ENCODE measurements around the gene FCN2. TPM values are rescaled to one million over a fixed set of nuclear protein-coding genes. Genes with fewer than 3 reads are reported as not detected.

The FCN2 gene
- total RNA-seq, 2 donors from 2014 or later: not detected

DNA sequence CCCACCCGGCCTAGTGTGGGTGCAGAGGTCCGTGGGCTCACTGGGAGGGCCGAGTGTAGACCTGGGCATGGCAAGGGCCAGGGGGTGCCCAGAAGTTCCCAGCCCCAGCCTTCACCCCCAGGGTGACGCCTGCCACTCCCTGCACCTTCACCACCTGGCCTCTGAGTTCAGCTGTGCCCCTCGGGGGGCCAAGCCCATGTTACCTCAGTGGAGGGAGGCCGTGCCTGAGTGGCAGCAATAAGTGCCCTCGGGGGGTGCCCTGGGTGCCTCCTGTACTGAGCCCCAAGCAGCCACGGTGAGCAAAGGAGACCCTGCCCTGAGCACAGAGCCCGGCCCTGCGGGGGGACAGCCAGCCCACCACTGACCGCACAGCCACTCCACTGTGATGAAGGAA is 10.3 kb upstream of the FCN2 start:
- H3K9me3 ChIP-seq: no peaks in the 10 kb centered on the region
- no peak overlapping the region for H3K4me3 ChIP-seq
- no peaks in the 10 kb centered on the region for H3K27me3 ChIP-seq
- intact Hi-C loops (cut with DNase I): no loop called here
- ATAC-seq (no peak), DNase-seq (no peak)
- 61 to 75% methylated on average over 2 to 11 of the region's 11 CpGs for WGBS, 2 donors
- no peaks in the 10 kb centered on the region for H3K36me3 ChIP-seq (replicated peaks in 1 of 2; ENCODE audit: insufficient read depth in 1 of 2, low read depth in 2 of 2)
- no peak for TF ChIP-seq POLR2A (IDR thresholded peaks at IDR 0.05)
- TF ChIP-seq, protein P1, sequence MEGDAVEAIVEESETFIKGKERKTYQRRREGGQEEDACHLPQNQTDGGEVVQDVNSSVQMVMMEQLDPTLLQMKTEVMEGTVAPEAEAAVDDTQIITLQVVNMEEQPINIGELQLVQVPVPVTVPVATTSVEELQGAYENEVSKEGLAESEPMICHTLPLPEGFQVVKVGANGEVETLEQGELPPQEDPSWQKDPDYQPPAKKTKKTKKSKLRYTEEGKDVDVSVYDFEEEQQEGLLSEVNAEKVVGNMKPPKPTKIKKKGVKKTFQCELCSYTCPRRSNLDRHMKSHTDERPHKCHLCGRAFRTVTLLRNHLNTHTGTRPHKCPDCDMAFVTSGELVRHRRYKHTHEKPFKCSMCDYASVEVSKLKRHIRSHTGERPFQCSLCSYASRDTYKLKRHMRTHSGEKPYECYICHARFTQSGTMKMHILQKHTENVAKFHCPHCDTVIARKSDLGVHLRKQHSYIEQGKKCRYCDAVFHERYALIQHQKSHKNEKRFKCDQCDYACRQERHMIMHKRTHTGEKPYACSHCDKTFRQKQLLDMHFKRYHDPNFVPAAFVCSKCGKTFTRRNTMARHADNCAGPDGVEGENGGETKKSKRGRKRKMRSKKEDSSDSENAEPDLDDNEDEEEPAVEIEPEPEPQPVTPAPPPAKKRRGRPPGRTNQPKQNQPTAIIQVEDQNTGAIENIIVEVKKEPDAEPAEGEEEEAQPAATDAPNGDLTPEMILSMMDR (IDR thresholded peaks at IDR 0.05): no peak
- no peaks in the 10 kb centered on the region for H3K4me1 ChIP-seq
- no peak overlapping the region for H3K27ac ChIP-seq

DNA sequence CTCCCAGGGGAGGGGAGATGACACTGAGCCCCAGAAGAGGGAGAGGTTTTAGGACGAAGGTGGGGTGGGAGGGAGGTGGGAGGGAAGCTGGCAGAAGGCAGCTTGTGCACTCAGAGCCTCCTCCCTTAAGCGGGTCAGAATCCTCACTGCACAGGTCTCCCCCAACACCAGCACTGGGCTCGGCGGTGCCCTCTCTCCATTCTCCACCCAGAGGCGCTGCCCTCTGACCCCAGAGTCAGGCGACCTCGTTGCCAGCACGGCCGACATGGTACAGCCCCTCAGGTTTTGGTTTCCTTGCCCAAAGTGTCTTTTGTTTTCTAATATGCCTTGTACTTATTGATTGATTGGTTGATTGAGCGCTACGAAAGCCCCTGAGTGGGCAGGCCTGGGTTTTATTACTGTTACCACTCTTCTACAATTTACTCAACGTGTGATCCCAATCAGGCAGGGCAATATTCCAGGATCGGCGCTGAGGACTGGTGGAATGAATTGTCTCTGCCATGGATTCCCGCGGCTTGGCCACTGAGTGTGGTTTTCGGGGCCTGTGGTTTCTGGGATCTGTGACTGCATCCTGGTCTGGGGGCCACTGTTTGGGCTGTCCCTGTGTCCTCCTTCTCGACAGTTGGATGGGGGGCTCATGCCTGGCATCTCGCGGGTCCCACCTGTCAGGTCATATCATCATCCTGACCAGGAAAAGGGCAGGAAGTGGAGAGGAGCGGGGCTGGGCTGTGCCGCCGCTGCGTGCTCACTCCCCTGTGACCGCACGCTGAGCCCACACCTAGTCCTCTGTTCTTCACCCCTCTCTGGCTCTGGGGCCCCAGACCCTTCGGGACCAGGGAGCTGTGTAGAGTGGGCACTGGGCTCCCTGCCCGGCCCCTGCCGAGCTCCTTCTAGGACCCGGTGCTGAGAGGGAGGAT is 9.6 kb upstream of the FCN2 start:
- TF ChIP-seq POLR2A (IDR thresholded peaks at IDR 0.05): no peak
- TF ChIP-seq, protein P1 (IDR thresholded peaks at IDR 0.05): no peak
- Histone ChIP-seq H3K36me3 (replicated peaks in 1 of 2; ENCODE audit: insufficient read depth in 1 of 2, low read depth in 2 of 2) (no peaks in the 10 kb centered on the region), H3K27me3 (no peaks in the 10 kb centered on the region), H3K27ac (no peak overlapping the region), H3K4me3 (no peak overlapping the region), H3K9me3 (no peaks in the 10 kb centered on the region), H3K4me1 (no peaks in the 10 kb centered on the region)
- WGBS, 2 donors: 45 to 61% methylated on average over 15 to 28 of the region's 30 CpGs
- DNase-seq (no peak), ATAC-seq (no peak)
- intact Hi-C loops (cut with DNase I): no loop called here

DNA sequence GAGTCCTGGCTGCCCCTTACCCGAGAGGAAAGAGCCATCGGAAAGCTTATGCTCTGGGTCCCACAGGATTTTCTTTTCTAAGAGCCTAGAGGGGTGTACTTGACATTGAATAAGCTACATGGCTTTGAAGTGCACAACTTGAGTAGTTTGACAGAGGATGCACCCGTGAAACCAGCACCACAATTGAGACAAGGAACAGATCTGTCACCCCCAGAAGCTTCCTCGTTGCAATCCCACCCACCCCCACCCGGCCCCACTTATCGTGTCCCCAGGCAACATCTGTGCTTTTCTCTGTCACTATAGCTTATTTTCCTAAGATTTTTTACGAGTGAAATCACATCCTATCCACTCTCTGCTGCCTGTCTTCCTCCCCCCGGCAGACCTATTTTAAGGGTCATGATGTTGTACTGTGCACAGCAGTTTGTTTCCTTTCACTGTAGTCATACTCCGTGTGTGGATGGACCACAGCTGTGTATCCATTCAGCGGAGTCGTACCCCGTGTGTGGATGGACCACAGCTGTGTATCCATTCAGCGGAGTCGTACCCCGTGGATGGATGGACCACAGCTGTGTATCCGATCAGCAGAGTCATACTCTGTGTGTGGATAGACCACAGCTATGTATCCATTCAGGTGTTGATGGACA is 8.8 kb upstream of the FCN2 start:
- TF ChIP-seq, protein P1 (IDR thresholded peaks at IDR 0.05): no peak
- TF ChIP-seq POLR2A (IDR thresholded peaks at IDR 0.05): no peak
- Histone ChIP-seq H3K9me3 (no peaks in the 10 kb centered on the region), H3K27ac (no peak overlapping the region), H3K4me3 (no peak overlapping the region), H3K4me1 (no peaks in the 10 kb centered on the region), H3K36me3 (replicated peaks in 1 of 2; ENCODE audit: insufficient read depth in 1 of 2, low read depth in 2 of 2) (no peaks in the 10 kb centered on the region), H3K27me3 (no peaks in the 10 kb centered on the region)
- intact Hi-C loops (cut with DNase I): no loop called here
- ATAC-seq (peak; percentile 38), DNase-seq (no peak)
- 52 to 57% methylated on average over 16 of the region's 16 CpGs for WGBS, 2 donors

DNA sequence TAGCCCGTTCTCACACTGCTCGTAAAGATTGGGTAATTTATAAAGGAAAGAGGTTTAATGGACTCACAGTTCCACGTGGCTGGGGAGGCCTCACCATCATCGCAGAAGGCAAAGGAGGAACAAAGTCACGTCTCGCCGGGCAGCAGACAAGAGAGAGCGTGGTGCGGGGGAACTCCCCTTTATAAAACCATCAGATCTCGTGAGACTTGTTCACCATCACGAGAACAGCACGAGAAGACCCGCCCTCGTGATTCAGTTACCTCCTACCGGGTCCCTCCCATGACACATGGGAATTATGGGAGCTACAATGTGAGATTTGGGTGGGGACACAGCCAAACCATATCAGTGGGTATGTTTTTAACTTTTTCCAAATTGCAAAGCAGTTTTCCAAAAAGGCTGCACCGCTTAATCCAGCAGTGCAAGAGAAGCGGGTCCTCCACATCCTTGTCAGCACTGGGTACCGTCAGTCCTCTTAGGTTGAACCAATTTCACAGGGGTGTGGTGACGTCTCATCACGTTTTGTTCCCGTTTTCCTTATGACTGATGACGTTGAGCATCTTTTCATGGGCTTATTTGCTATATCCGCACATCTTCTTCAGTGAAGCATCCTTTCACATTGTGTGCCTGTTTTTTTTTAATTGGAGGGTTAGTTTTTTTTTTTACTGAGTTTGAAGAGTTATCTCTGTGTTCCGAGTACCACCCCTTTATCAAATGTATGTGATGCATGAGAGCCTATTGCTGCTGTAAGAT is 8.0 kb upstream of the FCN2 start:
- no peak for DNase-seq
- Histone ChIP-seq H3K27me3 (no peaks in the 10 kb centered on the region), H3K27ac (no peak overlapping the region), H3K36me3 (replicated peaks in 1 of 2; ENCODE audit: insufficient read depth in 1 of 2, low read depth in 2 of 2) (no peaks in the 10 kb centered on the region), H3K4me1 (no peaks in the 10 kb centered on the region), H3K9me3 (no peaks in the 10 kb centered on the region), H3K4me3 (no peak overlapping the region)
- intact Hi-C loops (cut with DNase I): no loop called here
- no peak for ATAC-seq
- 65 to 66% methylated on average over 24 of the region's 24 CpGs for WGBS, 2 donors
- TF ChIP-seq, protein P1 (IDR thresholded peaks at IDR 0.05): no peak
- no peak for TF ChIP-seq POLR2A (IDR thresholded peaks at IDR 0.05)

Measured in body of pancreas (tissue), 4 donors.